DLD1 (cell line): Measurements from ENCODE around the gene MYO1E.
"Not testable (repeated sequence)": the region's sequence is repeated elsewhere in the genome, so short reads cannot be mapped to it uniquely, and the experiment has no call there.

Experiments used
- in situ Hi-C: cut with HindIII; loops from 2 replicates; pipeline ENCODE4 v1.10.0; 2017; ENCODE audit warnings: low sequenced_read_pairs

MYO1E gene

DNA sequence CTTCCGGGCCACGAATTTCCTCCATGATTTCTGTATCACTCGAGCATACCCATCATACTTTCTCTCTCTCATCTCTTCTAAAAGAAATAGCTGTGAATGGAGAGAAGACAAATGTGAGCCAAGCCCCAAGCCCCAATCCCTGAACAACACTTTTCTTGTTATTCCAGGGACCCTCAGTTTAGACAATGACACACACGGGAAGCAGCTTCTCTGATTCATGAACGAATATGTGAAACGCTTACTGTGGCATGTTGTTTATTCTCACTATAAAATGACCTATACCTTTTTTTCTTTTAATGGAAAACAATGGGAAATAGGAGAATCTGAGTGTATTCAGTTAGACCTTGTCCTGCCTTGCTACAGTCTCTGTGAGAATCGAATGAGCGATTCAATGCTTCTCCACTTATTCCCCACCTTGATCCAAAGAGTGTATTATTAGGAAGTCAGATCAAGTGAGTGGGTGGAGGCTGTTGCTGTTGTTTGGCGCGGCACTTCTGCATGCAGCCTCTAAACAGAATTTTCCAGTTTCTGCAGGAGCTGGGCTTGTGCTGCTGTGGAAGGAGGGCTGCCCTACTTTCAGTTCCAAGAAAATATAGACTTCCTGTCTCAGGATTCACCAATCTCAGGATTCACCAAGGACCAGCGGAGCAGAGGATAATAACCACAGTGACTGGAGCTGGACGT, 198.4 kb downstream of the MYO1E start:
- in situ Hi-C loops, result no loop called here

DNA sequence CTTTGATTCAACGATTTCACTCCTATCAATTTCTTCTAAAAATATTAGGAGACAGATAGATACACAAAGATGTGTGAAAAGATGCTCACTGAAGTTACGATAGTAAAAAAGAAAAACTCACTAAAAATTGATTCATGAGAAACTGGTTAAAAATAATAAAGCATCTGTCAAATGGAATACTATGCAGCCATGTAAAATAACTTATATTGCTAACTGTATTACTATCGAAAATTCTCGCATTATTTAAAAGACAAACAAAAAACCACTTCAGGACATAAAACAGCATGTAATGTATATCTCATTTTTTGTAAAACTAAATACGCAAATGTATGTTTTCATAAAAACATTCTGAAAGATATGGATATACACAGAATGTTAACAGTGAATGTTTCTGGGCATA, 199.5 kb downstream of the MYO1E start:
- in situ Hi-C loops, result no loop called here

DNA sequence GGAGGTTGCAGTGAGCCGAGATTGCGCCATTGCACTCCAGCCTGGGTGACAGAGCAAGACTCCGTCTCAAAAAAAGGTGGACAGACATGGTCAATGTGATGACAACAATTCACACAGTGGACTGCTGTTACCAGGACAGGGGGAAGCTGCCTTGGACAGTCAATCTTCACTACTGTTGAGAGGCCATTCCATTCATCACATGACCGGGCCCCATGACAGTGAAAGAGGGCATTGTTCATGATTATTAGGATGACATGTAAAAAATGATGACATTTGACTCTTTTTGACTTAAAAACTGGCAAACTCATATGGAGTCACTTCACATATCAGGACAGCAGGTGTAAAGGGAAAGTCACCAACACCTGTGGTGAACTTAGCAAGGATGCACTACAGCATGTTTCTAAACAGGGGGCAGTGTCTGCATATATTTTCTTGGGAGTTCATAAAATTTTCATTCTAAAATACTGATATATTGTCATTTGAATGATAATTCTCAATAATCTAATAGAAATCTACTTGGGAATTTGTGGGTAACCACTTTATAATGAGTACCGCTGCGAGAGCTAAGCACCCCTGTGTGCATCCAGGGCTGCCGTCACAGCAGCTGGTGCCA, 200.3 kb downstream of the MYO1E start:
- in situ Hi-C loops, result no loop called here

DNA sequence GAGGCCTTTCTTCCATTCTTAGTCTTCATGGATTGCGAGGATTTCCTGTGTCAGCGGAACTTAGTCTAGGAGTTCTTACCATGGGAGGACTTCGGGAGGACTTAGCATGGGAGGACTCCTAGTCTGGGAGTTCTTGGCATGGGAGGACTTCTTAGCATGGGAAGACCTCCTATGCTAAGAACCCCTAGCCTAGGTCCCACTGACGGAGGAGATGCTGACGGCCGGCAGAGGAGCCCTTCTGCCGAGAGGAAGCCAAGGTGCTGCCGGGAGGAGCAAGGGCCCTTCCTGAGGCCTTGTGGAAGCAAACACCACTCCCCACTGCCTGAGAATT, 201.6 kb downstream of the MYO1E start:
- in situ Hi-C loops, result no loop called here

DNA sequence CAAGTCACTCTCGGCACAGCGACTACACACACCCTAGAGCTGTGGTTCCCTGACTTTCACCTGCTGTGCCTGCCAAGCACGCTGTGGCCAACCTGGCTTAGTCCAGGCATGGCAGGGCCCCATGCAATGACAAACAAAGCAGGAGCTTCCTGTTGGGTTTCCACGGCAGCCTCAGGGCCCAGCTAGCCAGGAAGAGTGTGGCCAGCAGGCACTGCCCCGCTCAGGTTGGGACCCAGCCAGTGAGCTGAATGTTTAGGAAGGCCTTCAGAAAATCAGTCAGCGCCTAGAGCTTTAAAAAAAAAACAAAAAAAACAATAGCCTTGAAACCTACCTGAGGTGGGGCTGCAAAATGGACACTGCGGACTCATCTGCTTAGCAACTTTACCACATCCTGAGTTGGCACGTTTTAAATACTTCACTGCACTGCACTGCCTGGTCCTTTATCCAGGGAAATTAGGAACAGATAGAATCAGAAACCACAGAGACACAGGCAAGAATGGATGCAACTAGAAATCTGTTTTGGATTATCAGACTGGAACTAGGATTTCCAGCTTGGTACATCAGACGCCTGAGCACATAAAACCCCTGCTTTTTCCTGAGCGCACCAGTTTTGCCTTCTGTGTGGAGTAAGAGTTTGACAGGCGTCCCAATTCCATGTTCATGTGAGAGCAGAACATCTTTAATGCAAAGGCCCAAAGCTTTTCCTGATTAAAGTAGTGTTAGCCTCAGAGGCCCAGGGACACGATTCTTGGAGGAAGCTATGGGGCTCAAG, 202.2 kb downstream of the MYO1E start:
- in situ Hi-C loops, result no loop called here

DNA sequence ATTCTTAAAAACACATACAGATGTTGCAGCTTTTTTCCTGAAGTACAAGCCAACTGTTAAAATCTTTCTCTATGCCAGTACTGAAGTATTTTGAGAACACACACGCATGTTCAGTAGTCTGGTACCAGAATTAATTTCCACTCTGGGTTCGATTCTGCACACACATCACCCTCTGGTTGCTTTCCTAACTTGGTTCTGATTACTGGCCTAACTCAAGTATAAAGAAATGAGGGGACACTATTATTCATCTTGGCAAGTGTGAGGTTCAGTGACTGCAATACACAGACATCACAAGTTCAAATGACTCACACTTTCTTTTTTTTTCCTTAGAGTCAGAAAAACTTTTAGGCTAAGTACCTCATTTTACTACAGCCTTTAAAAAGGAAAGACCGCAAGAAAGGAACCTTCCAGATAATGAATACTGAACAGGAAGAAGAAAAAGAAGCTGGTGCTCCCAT, 203.4 kb downstream of the MYO1E start:
- in situ Hi-C loops, result no loop called here

DNA sequence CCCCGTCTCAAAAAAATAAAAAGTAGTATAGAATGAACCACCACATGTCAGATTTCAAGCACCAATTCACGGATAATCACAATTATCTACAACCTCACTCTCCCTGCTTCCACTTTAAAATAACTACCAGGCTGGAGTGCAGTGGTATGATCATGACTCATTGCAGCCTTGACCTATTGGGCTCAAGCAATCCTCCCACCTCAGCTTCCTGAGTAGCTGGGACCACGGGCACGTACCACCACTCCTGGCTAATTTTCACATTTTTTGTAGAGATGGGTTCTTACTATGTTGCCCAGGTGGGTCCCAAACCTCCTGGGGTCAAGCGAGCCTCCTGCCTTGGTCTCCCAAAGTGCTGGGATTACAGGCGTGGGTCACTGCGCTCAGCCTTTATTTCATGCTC, 204.1 kb downstream of the MYO1E start:
- in situ Hi-C loops, result no loop called here

DNA sequence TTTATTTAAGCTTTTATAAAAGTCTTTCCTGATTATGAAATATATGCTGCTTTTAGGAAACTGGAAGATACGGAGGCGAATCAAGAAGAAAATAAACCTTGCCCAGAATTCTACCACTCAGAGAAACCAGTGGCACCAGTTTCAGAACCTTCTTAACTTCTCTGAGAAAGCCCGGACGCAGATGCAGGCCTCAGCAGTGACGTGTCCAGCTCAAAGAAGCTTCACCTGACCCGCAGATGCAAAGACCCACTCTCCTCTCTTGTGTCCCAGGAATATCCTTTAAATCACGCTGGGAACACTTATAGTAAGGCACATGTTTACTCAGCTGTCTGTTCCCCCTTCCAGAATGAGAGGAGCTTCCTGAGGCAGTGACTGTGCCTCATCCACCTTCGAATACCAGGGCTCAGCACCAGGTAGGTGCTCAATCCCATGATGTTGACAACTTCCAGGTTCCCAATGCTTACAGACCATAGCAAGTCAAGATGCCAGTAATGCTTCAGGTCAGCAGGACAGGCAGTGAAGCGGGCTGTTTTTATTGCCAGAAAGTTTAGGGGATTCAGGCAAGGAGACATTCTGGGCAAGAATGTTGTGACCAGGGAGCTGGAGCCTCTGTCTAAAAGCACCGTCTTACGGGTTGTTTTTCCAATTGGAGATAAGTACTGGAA, 205.9 kb downstream of the MYO1E start:
- in situ Hi-C loops, result no loop called here

DNA sequence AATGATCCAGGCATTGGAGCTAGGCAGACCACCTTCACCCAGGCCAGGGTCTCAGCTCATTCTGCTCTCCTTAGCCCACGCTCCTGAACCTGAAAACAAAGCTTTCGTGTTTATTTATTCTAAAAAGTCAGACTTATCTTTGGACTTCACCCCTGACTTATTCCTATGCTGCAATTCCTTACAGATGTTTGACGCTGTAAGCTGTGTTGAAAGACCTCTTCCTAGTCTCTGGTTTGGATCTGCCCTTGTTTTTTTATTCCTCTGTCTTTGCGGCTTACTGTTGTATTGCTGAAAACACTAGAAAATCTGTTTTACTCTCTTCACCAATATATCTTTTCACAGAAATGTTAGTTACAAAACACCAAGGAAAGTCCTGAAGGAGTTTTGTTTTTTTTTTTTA, 206.5 kb downstream of the MYO1E start:
- in situ Hi-C loops, result no loop called here

DNA sequence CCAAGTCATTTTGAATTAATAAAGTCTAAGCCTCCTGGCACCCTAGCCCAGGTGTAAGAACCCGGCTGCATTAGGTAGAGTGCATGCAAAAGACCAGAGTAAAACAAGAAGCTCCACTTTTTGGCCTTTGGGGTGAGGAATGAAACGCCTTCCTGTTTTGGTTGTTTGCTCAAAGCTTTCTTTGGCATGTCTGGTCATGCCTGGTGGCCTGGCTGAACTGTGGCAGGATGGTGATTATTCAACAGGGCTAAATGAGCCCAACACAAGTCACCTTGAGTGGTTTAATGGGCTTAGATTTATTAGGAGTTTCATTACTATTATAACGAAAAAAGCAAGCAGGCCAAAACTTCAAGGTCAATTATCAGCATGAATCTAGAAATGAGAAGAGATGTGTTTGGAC, 206.9 kb downstream of the MYO1E start:
- in situ Hi-C loops, result no loop called here

DNA sequence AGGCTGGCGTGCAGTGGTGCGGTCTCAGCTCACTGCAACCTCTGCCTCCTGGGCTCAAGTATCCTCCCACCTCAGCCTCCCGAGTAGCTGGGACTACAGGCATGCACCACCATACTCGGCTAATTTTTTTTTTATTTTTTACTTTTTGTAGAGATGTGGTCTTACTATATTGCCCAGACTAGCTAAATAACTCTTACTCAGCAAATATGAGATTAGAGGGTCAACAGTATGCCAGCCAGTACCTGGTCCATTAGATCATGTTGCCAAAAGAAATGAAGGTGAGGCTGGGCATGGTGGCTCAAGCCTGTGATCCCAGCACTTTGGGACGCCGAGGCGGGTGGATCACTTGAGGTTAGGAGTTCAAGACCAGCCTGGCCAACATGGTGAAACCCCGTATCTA, 210.6 kb downstream of the MYO1E start:
- in situ Hi-C loops, result not testable (repeated sequence)

DNA sequence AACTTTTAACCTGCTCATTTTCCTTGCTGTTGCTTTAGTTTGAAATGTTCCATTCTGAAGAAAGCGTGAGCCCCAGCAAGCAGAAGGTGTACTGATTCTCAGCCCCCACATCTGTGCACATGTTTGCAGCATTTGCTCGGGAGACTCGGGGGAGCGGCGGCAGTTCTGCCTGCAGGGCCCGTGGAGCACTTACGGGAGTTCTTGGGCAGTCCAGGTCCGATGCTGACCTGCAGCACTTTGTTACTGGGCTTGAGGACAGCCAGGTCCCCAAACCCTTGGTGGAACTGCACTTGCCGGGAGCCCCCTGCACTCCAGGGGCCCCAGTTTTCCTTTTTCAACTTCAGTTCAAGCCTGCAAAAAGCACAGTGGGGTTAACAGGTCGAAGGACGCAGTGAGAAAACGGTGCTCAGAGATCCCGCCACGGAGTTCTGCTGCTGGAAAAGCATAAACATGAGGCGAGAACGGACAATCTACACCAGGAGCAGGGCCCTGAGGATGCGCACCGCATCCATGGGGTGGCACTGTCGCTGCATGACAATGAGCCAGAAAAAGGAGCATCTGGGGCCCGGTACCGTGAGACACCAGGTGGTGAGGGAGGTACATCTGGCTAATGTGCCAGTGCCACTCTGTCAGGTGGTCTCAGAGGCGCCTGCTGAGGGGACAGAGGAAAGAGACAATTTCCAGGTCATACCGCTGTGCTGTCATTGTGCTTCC, 211.6 kb downstream of the MYO1E start:
- in situ Hi-C loops, result no loop called here

DNA sequence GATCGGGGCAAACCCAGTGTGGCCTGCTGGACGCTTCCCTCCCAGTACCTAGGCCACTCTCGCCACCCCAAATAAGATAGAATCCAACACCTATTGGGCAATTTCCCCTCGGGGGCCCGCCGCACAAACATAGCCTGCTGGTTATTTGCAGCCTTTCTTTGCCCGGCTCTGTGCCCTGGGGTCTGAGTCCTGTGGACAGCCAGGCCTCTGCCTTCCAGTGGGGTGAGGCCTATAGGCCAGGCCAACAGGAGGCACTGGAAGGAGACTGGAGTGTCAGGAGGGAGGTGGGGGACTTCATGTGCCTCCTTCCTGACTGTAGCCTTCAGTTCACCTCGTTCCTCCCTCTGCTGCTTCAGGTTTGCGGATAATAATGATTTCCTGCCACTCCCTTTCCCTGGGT, 213.5 kb downstream of the MYO1E start:
- in situ Hi-C loops, result no loop called here

DNA sequence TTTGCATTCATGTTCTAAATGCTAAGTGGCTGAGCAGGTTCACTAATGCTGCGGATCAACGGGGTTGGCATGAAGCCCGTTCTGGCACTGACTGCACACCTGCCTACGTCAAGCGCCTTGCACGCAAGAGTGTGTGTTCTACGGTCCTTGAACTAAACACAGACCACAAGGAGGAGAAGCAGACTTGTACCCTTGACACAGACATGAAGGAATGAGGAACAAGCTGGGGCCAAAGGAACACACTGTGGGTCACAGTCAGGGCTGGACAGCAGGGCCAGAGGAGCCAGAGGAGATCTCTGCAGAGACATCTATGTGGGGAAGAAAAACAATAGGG, 214.0 kb downstream of the MYO1E start:
- in situ Hi-C loops, result no loop called here

DNA sequence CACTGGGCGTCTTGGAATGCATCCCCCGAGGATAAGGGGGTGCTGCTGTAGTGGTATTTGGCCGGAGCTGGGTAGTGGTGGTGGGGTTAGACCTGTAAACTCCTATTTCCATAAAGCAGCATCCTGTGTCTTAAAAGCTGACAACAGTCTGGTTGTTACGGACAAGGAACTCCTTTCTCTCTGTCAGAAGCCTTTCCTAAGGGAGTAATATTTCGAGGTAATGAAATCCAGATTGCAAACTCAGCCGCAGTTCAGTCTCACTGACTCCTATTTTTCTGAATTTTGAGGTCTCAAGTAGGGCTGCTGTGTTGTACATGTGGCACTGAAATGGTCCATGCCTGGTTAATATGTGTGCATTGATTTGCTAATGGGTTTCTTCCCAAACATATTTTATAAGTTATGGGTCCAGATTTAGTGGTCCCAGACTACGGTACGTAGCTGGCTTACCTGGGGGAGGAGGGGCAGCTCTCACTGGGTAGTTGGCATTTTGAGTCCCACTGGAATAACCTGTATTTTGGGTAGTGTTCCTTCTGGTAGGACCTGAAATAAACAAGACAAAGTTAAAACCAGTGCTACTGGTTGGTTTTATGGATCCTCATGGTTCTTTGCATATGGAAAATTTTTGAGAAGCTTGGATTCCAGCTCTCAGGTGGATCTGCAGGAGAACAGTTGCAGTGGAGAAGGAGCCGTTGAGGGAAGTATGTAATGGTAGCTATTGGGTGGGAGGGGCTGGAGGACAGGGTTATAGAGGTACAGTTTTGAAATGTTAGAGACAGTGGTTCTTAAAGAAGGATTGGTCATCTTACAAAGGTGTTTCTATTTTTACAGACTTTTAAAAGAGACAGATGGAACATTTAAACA, 214.6 kb downstream of the MYO1E start:
- in situ Hi-C loops, result no loop called here

DNA sequence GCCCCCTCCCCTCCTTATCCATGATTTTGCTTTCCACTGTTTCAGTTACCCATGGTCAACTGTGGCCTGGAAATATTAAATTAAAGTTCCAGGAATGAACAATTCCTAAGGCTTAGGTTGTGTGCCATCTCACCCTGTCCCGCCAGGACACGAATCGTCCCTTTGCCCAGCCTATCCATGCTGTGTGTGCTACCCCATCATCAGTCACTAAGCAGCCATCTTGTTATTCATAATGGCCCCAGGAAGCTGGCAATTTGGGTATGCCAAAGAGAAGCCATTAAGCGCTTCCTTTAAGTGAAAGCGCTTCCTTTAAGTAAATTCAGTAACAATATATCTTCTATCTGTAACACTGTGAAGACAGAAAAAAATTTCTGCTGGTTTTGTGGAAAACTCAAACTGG, 215.3 kb downstream of the MYO1E start:
- in situ Hi-C loops, result no loop called here

DNA sequence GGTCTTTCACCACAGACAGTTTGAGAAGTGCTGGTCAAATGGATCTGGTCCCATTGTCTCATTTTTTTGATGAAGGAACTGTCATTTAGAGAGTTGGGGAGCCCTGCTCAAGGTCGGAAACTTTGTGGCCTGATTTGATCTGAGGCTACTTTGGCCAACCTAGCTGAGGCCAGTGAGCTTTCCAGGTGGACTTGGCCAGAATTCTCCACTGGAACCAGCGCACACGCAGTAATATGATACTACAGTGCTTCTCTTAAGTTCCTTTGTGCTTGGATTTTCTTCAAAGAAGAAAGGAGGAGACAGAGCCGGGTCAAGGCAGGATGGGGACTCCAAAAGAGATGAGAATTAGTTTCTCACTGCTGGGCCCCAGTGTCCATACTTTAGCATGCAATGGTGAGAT, 217.2 kb downstream of the MYO1E start:
- in situ Hi-C loops, result no loop called here

DNA sequence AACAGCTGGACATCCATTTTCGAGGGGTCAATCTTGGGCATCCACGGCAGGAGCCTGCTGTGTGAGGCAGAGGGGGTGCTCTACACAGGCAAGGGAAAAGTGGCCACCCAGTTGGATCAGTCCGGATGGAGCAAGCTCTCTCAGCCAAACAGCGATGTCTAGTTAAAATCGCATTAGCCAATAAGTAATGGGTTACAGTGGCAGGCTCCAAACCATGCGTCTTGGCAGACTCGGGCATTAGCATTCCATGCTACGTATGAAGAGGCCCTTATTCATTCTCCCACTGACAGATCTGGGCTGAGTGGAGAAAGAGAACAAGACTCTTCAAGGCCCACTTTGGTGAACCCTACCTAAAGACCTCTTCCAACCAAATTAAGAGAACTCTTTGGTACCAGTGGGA, 218.4 kb downstream of the MYO1E start:
- in situ Hi-C loops, result no loop called here

DNA sequence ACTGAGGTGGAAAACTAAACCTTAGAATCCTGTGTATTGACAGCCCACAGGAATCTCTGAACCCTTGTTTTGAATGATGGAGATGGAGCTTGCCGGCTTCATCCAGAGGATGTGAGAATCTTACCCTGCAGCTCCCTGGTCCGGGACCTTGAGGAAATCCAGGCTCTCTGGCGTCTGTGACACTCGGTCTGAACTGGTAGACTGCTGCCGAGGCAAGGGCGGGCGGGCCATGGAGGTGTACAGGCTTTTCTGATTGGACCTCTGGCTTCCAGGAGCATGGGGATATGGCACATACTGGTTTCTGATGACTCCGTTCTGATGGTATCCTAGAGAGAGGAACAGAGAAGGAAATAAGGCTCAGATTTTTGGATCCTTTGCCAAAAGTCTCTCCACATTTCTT, 219.2 kb downstream of the MYO1E start:
- in situ Hi-C loops, result no loop called here

DNA sequence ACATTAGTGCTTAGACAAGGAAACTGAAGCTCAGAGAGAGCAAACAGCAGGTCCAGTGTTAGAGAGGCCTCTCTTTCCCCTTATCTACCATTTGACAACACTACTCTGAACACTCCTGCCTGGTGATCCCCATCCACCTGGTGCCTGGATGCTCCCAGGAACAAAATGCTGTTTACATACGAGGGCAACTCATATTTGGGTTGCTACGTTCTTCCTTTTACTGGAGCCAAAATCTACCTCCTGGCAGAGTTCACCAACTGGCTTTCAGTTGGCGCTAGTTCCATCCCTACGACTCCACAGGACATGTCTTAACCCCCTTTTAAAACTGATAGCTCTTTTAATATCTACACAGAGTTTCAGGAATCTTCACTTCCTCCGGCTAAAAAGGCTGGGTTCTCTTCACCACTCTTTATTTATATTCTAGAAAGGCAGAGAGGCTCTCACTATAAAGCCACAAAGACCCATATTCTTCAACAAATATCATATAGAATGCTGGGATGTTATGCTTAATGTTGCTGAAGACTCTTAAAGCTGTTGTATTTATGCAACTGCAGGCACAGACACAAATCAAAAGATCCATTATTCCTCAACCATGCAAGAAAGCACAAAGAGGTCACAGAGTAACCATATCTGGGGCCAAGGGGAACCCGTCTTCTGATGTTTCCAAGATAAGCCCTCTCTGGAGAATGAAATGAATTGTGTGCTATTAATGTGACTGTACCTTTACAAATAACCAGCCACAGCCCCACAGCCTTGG, 219.8 kb downstream of the MYO1E start:
- in situ Hi-C loops, result no loop called here
